Measurements from ENCODE around the gene ATM.
A peak's percentile ranks its signal among the peaks of the same experiment; 100 is the strongest.

ATM gene

DNA sequence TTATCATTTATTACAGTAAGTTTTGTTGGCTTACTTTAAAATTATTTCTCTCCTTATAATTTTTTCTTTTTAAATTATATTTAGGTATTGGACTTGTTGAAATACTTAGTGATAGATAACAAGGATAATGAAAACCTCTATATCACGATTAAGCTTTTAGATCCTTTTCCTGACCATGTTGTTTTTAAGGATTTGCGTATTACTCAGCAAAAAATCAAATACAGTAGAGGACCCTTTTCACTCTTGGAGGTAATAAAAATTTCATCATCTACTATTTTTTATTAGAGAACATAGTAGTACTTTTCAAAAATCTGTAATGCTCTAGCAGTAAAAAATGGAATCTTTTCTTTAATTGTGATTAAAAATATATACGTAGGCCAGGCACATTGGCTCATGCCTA lies 70.4 kb downstream of the ATM start (continued):
- TF ChIP-seq ARNTL (CRISPR knock-in tag; IDR thresholded peaks at IDR 0.05; ENCODE audit: borderline replicate concordance, low read depth) (no peak), ZFP3 (CRISPR knock-in tag; IDR thresholded peaks at IDR 0.05) (no peak), CSDC2 (CRISPR knock-in tag; IDR thresholded peaks at IDR 0.05) (no peak), PPARA (CRISPR knock-in tag; IDR thresholded peaks at IDR 0.05; ENCODE audit: borderline replicate concordance) (no peak), ZNF8 (CRISPR knock-in tag; IDR thresholded peaks at IDR 0.05) (no peak), CSRNP3 (CRISPR knock-in tag; IDR thresholded peaks at IDR 0.05) (no peak), TOX (CRISPR knock-in tag; IDR thresholded peaks at IDR 0.05; ENCODE audit: borderline replicate concordance) (no peak), BACH2 (CRISPR knock-in tag; IDR thresholded peaks at IDR 0.05; ENCODE audit: borderline replicate concordance) (no peak)

GRCh38 chr11:108302121-108302785 lies 79.4 kb downstream of the ATM start:
- peak; percentile 55; the same call in 2 of the 3 replicates for ATAC-seq
- TF ChIP-seq ZFP30 (CRISPR knock-in tag; IDR thresholded peaks at IDR 0.05) (no peak), ISL1 (CRISPR knock-in tag; IDR thresholded peaks at IDR 0.05) (no peak), OSR1 (CRISPR knock-in tag; IDR thresholded peaks at IDR 0.05) (no peak)
- TF ChIP-seq, protein P1, sequence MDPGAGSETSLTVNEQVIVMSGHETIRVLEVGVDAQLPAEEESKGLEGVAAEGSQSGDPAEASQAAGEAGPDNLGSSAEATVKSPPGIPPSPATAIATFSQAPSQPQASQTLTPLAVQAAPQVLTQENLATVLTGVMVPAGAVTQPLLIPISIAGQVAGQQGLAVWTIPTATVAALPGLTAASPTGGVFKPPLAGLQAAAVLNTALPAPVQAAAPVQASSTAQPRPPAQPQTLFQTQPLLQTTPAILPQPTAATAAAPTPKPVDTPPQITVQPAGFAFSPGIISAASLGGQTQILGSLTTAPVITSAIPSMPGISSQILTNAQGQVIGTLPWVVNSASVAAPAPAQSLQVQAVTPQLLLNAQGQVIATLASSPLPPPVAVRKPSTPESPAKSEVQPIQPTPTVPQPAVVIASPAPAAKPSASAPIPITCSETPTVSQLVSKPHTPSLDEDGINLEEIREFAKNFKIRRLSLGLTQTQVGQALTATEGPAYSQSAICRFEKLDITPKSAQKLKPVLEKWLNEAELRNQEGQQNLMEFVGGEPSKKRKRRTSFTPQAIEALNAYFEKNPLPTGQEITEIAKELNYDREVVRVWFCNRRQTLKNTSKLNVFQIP (CRISPR knock-in tag; IDR thresholded peaks at IDR 0.05; ENCODE audit: borderline replicate concordance, low read depth), result no peak

DNA sequence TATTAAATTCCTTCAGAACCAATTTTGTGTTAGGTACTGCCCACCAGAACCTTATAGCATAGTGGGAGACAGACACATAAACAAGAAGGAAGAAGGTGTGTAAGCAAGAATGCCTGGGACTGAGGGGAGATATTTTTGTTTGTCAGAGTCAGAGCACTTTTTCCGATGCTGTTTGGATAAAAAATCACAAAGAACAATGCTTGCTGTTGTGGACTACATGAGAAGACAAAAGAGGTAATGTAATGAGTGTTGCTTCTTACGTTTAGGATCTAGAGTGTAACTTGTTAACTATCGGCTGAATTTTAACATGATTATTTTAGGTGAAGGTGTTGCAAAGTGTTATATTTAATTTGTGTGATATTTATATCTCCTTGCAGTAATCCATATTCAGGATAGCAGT lies 84.9 kb downstream of the ATM start:
- ATAC-seq, result no peak
- no peak for TF ChIP-seq ZNF70 (CRISPR knock-in tag; IDR thresholded peaks at IDR 0.05)

DNA sequence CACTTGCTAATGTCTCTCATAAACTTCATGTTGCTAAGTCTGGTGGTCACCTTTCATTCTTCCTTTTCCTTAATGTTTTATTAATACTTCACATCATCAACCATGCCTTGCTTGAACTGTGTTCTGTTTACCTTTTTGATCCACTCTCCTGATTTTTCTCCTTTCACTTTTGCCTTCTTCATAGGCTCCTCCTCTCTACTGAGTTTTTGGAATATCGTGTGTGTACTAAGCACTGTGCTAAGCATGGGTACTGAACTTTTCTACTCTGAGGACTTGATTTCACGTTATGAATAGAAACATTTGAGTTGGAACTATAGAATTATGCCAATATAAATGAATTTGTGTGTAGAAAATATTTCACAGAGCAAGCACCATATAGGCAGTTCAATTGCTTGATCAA lies 90.6 kb downstream of the ATM start:
- no peak for TF ChIP-seq ARNTL (CRISPR knock-in tag; IDR thresholded peaks at IDR 0.05; ENCODE audit: borderline replicate concordance, low read depth)
- TF ChIP-seq ZFP3 (CRISPR knock-in tag; IDR thresholded peaks at IDR 0.05), result no peak
- no peak for TF ChIP-seq GLIS3 (CRISPR knock-in tag; IDR thresholded peaks at IDR 0.05)
- no peak for TF ChIP-seq PPARA (CRISPR knock-in tag; IDR thresholded peaks at IDR 0.05; ENCODE audit: borderline replicate concordance)
- TF ChIP-seq ISL1 (CRISPR knock-in tag; IDR thresholded peaks at IDR 0.05), result no peak
- TF ChIP-seq ESRRG (CRISPR knock-in tag; IDR thresholded peaks at IDR 0.05), result no peak
- TF ChIP-seq, protein P2, sequence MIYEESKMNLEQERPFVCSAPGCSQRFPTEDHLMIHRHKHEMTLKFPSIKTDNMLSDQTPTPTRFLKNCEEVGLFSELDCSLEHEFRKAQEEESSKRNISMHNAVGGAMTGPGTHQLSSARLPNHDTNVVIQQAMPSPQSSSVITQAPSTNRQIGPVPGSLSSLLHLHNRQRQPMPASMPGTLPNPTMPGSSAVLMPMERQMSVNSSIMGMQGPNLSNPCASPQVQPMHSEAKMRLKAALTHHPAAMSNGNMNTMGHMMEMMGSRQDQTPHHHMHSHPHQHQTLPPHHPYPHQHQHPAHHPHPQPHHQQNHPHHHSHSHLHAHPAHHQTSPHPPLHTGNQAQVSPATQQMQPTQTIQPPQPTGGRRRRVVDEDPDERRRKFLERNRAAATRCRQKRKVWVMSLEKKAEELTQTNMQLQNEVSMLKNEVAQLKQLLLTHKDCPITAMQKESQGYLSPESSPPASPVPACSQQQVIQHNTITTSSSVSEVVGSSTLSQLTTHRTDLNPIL (CRISPR knock-in tag; IDR thresholded peaks at IDR 0.05; ENCODE audit: low read depth), result no peak
- TF ChIP-seq SNAI2 (CRISPR knock-in tag; IDR thresholded peaks at IDR 0.05), result no peak
- no peak for TF ChIP-seq CSRNP3 (CRISPR knock-in tag; IDR thresholded peaks at IDR 0.05)
- TF ChIP-seq CSDC2 (CRISPR knock-in tag; IDR thresholded peaks at IDR 0.05), result no peak
- no peak for TF ChIP-seq ZNF565 (CRISPR knock-in tag; conservative IDR thresholded peaks at IDR 0.05; ENCODE audit: low read depth)
- no peak for TF ChIP-seq TOX (CRISPR knock-in tag; IDR thresholded peaks at IDR 0.05; ENCODE audit: borderline replicate concordance)
- TF ChIP-seq BACH2 (CRISPR knock-in tag; IDR thresholded peaks at IDR 0.05; ENCODE audit: borderline replicate concordance), result no peak
- TF ChIP-seq ZNF8 (CRISPR knock-in tag; IDR thresholded peaks at IDR 0.05), result no peak
- TF ChIP-seq, protein P1 (CRISPR knock-in tag; IDR thresholded peaks at IDR 0.05; ENCODE audit: borderline replicate concordance, low read depth), result no peak
- TF ChIP-seq ZFP30 (CRISPR knock-in tag; IDR thresholded peaks at IDR 0.05), result no peak
- no peak for TF ChIP-seq ZC3H10 (CRISPR knock-in tag; IDR thresholded peaks at IDR 0.05)
- no peak for TF ChIP-seq TCF4 (CRISPR knock-in tag; IDR thresholded peaks at IDR 0.05; ENCODE audit: borderline replicate concordance)
- no peak for TF ChIP-seq ZNF70 (CRISPR knock-in tag; IDR thresholded peaks at IDR 0.05)
- no peak for ATAC-seq

Data from SK-N-SH treated with all-trans-retinoic acid at 6 μM for 48 hours (cell line).